ENCODE measurements around the gene STAG1. TPM values are rescaled to one million over a fixed set of nuclear protein-coding genes. Genes with fewer than 3 reads are reported as not detected.
"Not testable (repeated sequence)": the region's sequence is repeated elsewhere in the genome, so short reads cannot be mapped to it uniquely, and the experiment has no call there.

STAG1 gene
- 10 to 100 TPM; 25.3 to 27.9 TPM for total RNA-seq
- long read RNA-seq, full-length matches to known transcripts: 5 of 8 reads
- long read RNA-seq, partial matches to known transcripts: 1 of 8 reads
- long read RNA-seq, other reads (novel, unspliced or antisense): 2 of 8 reads

GRCh38 chr3:136752172-136752421, at the start of gene STAG1:
STAG1 (minus strand) TSS chr3:136752378; CDS start chr3:136630898, 121,480 bp downstream.
- ATAC-seq: no peak
- no peak for DNase-seq
- intact Hi-C loops (cut with DNase I): loop anchor here (5.0 to 10.0 kb wide), 3 partner anchors 113 to 360 kb away; partner anchors contain the start of gene NCK1 (in 1 of the 2)

- ATAC-seq; DNase-seq; intact Hi-C loops (cut with DNase I): not testable (repeated sequence)
Observed at GRCh38 chr3:136801146-136801545, 49.0 kb upstream of the STAG1 start.

- intact Hi-C loops (cut with DNase I): no loop called here
- ATAC-seq (no peak), DNase-seq (no peak)
Observed at GRCh38 chr3:136792556-136793330, 40.6 kb upstream of the STAG1 start.

- ATAC-seq (no peak), DNase-seq (no peak)
- intact Hi-C loops (cut with DNase I): no loop called here
Observed at GRCh38 chr3:136790786-136791185, 38.6 kb upstream of the STAG1 start.

- DNase-seq (no peak), ATAC-seq (no peak)
- intact Hi-C loops (cut with DNase I): no loop called here
Observed at GRCh38 chr3:136789976-136790375, 37.8 kb upstream of the STAG1 start.

GRCh38 chr3:136788154-136788553, 36.0 kb upstream of the STAG1 start:
- intact Hi-C loops (cut with DNase I): no loop called here
- DNase-seq: no peak
- no peak for ATAC-seq

GRCh38 chr3:136787349-136787748, 35.2 kb upstream of the STAG1 start:
- intact Hi-C loops (cut with DNase I): no loop called here
- ATAC-seq (peak; percentile 64 to 72), DNase-seq (no peak)

GRCh38 chr3:136783708-136784191, 31.6 kb upstream of the STAG1 start:
- no peak for ATAC-seq
- no peak for DNase-seq
- intact Hi-C loops (cut with DNase I): no loop called here

GRCh38 chr3:136780741-136781140, 28.6 kb upstream of the STAG1 start:
- intact Hi-C loops (cut with DNase I): no loop called here
- no peak for ATAC-seq
- no peak for DNase-seq

GRCh38 chr3:136778865-136779264, 26.7 kb upstream of the STAG1 start:
- ATAC-seq (peak in 1 of 2 donors; percentile 42), DNase-seq (no peak)
- intact Hi-C loops (cut with DNase I): no loop called here

GRCh38 chr3:136772709-136773108, 20.5 kb upstream of the STAG1 start:
- DNase-seq (no peak), ATAC-seq (peak in 1 of 2 donors; percentile 25)
- intact Hi-C loops (cut with DNase I): no loop called here

GRCh38 chr3:136758160-136759102, 6.3 kb upstream of the STAG1 start:
- peak; percentile 11 to 27 for ATAC-seq
- intact Hi-C loops (cut with DNase I): loop anchor here in 1 of 2 donors (5.0 to 10.0 kb wide), 2 partner anchors 106 to 254 kb away; partner anchors contain the start of gene NCK1
- peak; percentile 31 for DNase-seq

GRCh38 chr3:136755192-136755591, 3.0 kb upstream of the STAG1 start:
- DNase-seq (no peak), ATAC-seq (no peak)
- intact Hi-C loops (cut with DNase I): loop anchor here in 1 of 2 donors (5.0 to 10.0 kb wide), 2 partner anchors 110 to 257 kb away; partner anchors contain the start of gene NCK1

- intact Hi-C loops (cut with DNase I): loop anchor here (5.0 to 10.0 kb wide), 3 partner anchors 111 to 361 kb away; partner anchors contain the start of gene NCK1 (in 1 of the 2)
- DNase-seq (no peak), ATAC-seq (no peak)
Observed at GRCh38 chr3:136753326-136753939, 1.3 kb upstream of the STAG1 start.

- intact Hi-C loops (cut with DNase I): loop anchor here (5.0 to 10.0 kb wide), 3 partner anchors 112 to 360 kb away; partner anchors contain the start of gene NCK1 (in 1 of the 2)
- ATAC-seq (peak; percentile 93 to 96), DNase-seq (peak; percentile 99)
Observed at GRCh38 chr3:136752422-136753325, 496 bp upstream of the STAG1 start.

- intact Hi-C loops (cut with DNase I): loop anchor here (2.0 to 10.0 kb wide), 4 partner anchors 113 to 675 kb away; partner anchors contain the start of gene NCK1 (in 1 of the 2)
- peak; percentile 74 for DNase-seq
- peak; percentile 50 to 58 for ATAC-seq
Observed at GRCh38 chr3:136751316-136752171, 634 bp downstream of the STAG1 start.

- DNase-seq: no peak
- ATAC-seq: no peak
- intact Hi-C loops (cut with DNase I): loop anchor here (2.0 to 10.0 kb wide), 4 partner anchors 114 to 674 kb away; partner anchors contain the start of gene NCK1 (in 1 of the 2)
Observed at GRCh38 chr3:136750897-136751315, 1.3 kb downstream of the STAG1 start.

Data from left cardiac atrium (tissue), 4 donors.